ENCODE results near the gene GDF15.
"Not testable (repeated sequence)": the region's sequence is repeated elsewhere in the genome, so short reads cannot be mapped to it uniquely, and the experiment has no call there.

GDF15 gene

DNA sequence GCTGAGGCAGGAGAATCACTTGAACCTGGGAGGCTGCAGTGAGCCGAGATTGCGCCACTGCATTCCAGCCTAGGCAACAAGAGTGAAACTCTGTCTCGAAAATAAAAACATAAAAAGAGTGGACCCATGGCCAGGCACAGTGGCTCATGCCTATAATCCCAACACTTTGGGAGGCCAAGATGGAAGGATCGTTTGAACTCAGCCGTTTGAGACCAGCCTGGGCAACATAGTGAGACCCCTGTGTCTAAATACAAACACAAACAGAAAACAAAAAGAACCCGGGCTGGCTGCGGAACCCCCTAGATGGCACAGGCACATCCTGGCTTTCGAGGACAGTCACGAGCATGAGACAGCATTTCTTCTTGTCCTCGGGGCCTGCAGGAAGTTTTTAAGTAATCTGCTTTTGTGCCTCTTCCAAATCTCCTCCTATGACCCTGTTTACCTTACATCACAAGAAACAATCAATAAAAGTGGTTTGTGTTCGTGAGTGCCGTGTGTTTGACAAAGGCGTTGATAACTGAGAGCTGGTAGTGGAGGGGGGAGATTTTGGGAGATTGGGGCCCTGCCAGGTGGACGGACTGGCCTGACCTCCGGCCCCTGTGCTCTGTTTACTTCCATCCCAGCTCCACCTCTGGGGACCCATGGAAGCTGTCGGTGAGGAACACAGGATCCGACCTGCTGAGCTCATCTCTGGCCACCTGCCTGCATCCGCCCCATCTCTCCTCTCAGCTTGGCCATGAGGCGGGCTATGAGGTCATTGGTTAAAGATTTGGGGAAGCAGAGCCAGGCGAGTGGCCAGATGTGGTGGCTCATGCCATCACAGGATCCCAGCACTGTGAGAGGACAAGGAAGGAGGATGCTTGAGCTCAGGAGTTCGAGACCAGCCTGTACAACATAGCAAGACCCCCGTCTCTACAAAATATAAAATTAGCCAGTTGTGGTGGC lies 5.9 kb upstream of the GDF15 start:
- Histone ChIP-seq H3K27me3 (ENCODE audit: low read length) (no peaks in the 10 kb centered on the region), H3K9me2 (replicated peaks; ENCODE audit: insufficient read depth, low read length) (no peaks in the 10 kb centered on the region), H3K4me2 (ENCODE audit: low read depth, low read length, poor library complexity, severe bottlenecking) (no peak overlapping the region), H2AFZ (ENCODE audit: low read depth, low read length, severe bottlenecking) (no peak overlapping the region), H3K36me3 (ENCODE audit: low read length) (no peaks in the 10 kb centered on the region), H3K9ac (ENCODE audit: low read length) (no peak overlapping the region), H3K27ac (ENCODE audit: low read depth, low read length) (no peak overlapping the region), H3F3A (ENCODE audit: insufficient read depth) (no peaks in the 10 kb centered on the region), H4K20me1 (ENCODE audit: low read depth, low read length) (no peaks in the 10 kb centered on the region), H3K4me3 (ENCODE audit: insufficient read depth, low read length, poor library complexity, severe bottlenecking) (no peak overlapping the region), H3K9me3 (ENCODE audit: insufficient read depth, low read length) (no peaks in the 10 kb centered on the region), H3K79me2 (ENCODE audit: insufficient read depth, low read length) (no peaks in the 10 kb centered on the region)
- no peak for TF ChIP-seq EZH2phosphoT487 (conservative IDR thresholded peaks at IDR 0.05; ENCODE audit: low read length)
- TF ChIP-seq, protein P1, sequence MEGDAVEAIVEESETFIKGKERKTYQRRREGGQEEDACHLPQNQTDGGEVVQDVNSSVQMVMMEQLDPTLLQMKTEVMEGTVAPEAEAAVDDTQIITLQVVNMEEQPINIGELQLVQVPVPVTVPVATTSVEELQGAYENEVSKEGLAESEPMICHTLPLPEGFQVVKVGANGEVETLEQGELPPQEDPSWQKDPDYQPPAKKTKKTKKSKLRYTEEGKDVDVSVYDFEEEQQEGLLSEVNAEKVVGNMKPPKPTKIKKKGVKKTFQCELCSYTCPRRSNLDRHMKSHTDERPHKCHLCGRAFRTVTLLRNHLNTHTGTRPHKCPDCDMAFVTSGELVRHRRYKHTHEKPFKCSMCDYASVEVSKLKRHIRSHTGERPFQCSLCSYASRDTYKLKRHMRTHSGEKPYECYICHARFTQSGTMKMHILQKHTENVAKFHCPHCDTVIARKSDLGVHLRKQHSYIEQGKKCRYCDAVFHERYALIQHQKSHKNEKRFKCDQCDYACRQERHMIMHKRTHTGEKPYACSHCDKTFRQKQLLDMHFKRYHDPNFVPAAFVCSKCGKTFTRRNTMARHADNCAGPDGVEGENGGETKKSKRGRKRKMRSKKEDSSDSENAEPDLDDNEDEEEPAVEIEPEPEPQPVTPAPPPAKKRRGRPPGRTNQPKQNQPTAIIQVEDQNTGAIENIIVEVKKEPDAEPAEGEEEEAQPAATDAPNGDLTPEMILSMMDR (IDR thresholded peaks at IDR 0.05; ENCODE audit: insufficient read depth, low read length, poor library complexity, severe bottlenecking): no peak

DNA sequence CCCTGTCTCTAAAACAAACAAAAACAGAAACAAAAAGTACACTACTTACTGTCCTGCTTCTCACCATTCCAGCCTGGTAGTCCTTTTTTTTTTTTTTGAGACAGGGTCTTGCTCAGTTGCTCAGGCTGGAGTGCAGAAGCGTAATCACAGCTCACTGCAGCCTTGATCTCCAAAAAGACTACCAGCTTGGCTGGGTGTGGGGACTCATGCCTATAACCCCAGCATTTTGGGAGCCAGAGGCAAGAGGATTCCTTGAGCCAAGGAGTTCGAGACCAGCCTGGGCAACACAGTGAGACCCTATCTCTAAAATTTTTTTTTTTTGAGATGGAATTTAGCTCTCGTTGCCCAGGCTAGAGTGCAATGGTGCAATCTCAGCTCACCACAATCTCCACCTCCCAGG lies 5.1 kb upstream of the GDF15 start:
- no peak overlapping the region for H3K4me2 ChIP-seq (ENCODE audit: low read depth, low read length, poor library complexity, severe bottlenecking)
- H3K79me2 ChIP-seq (ENCODE audit: insufficient read depth, low read length): no peaks in the 10 kb centered on the region
- H3K27ac ChIP-seq (ENCODE audit: low read depth, low read length): no peak overlapping the region
- TF ChIP-seq, protein P1 (IDR thresholded peaks at IDR 0.05; ENCODE audit: insufficient read depth, low read length, poor library complexity, severe bottlenecking): no peak
- TF ChIP-seq EZH2phosphoT487 (conservative IDR thresholded peaks at IDR 0.05; ENCODE audit: low read length): no peak
- H2AFZ ChIP-seq (ENCODE audit: low read depth, low read length, severe bottlenecking): no peak overlapping the region
- no peaks in the 10 kb centered on the region for H3K9me3 ChIP-seq (ENCODE audit: insufficient read depth, low read length)
- no peaks in the 10 kb centered on the region for H3K9me2 ChIP-seq (replicated peaks; ENCODE audit: insufficient read depth, low read length)
- H3K36me3 ChIP-seq (ENCODE audit: low read length): no peaks in the 10 kb centered on the region
- H3F3A ChIP-seq (ENCODE audit: insufficient read depth): no peaks in the 10 kb centered on the region
- H3K4me3 ChIP-seq (ENCODE audit: insufficient read depth, low read length, poor library complexity, severe bottlenecking): no peak overlapping the region
- no peak overlapping the region for H3K9ac ChIP-seq (ENCODE audit: low read length)
- no peaks in the 10 kb centered on the region for H4K20me1 ChIP-seq (ENCODE audit: low read depth, low read length)
- H3K27me3 ChIP-seq (ENCODE audit: low read length): no peaks in the 10 kb centered on the region

DNA sequence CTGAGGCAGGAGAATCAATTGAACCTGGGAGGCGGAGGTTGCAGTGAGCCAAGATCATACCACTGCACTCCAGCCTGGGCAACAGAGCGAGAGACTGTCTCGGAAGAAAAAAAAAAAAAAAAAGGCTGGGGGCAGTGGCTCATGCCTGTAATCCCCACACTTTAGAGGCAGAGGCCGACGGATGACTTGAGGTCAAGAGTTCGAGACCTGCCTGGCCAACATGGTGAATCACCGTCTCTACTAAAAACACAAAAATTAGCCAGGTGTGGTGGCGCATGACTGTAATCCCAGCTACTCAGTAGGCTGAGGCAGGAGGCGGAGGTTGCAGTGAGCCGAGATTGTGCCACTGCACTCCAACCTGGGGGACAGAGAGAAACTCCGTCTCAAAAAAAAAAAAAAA lies 2.3 kb upstream of the GDF15 start:
- H3K4me2 ChIP-seq (ENCODE audit: low read depth, low read length, poor library complexity, severe bottlenecking); H3K27me3 ChIP-seq (ENCODE audit: low read length); H3K9me3 ChIP-seq (ENCODE audit: insufficient read depth, low read length); H3F3A ChIP-seq (ENCODE audit: insufficient read depth); H4K20me1 ChIP-seq (ENCODE audit: low read depth, low read length); H3K9me2 ChIP-seq (replicated peaks; ENCODE audit: insufficient read depth, low read length); H3K27ac ChIP-seq (ENCODE audit: low read depth, low read length); H3K4me3 ChIP-seq (ENCODE audit: insufficient read depth, low read length, poor library complexity, severe bottlenecking); H3K36me3 ChIP-seq (ENCODE audit: low read length); H2AFZ ChIP-seq (ENCODE audit: low read depth, low read length, severe bottlenecking); H3K79me2 ChIP-seq (ENCODE audit: insufficient read depth, low read length); H3K9ac ChIP-seq (ENCODE audit: low read length): not testable (repeated sequence)

DNA sequence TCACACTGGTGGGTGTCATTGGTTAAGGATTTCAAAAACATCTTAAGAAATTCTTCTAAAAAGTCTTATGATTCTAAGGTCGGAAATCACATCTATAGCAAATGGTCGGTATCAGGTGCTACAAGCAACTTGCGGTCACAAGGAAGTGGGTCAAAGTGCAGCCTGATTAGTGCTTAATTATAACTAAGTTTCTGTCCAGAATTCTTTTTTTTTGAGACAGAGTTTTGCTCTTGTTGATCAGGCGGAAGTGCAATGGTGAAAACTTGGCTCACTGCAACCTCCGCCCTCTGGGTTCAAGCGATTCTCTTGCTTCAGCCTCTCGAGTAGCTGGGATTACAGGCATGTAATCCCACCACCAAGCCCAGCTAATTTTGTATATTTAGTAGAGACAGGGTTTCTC lies 1.2 kb upstream of the GDF15 start:
- Histone ChIP-seq H3K4me2 (ENCODE audit: low read depth, low read length, poor library complexity, severe bottlenecking) (no peak overlapping the region), H3K9me3 (ENCODE audit: insufficient read depth, low read length) (no peaks in the 10 kb centered on the region), H2AFZ (ENCODE audit: low read depth, low read length, severe bottlenecking) (no peak overlapping the region), H3K4me3 (ENCODE audit: insufficient read depth, low read length, poor library complexity, severe bottlenecking) (no peak overlapping the region), H3F3A (ENCODE audit: insufficient read depth) (no peaks in the 10 kb centered on the region), H3K9ac (ENCODE audit: low read length) (no peak overlapping the region), H3K27ac (ENCODE audit: low read depth, low read length) (no peak overlapping the region), H3K36me3 (ENCODE audit: low read length) (no peaks in the 10 kb centered on the region), H4K20me1 (ENCODE audit: low read depth, low read length) (no peaks in the 10 kb centered on the region), H3K79me2 (ENCODE audit: insufficient read depth, low read length) (no peaks in the 10 kb centered on the region), H3K27me3 (ENCODE audit: low read length) (no peaks in the 10 kb centered on the region), H3K9me2 (replicated peaks; ENCODE audit: insufficient read depth, low read length) (no peaks in the 10 kb centered on the region)
- no peak for TF ChIP-seq EZH2phosphoT487 (conservative IDR thresholded peaks at IDR 0.05; ENCODE audit: low read length)
- TF ChIP-seq, protein P1 (IDR thresholded peaks at IDR 0.05; ENCODE audit: insufficient read depth, low read length, poor library complexity, severe bottlenecking): no peak
